Right lobe of liver (tissue), 6 donors: Measurements from ENCODE around the gene MFSD1. TPM values are rescaled to one million over a fixed set of nuclear protein-coding genes. Genes with fewer than 3 reads are reported as not detected.

ENCODE experiments used
- ATAC-seq, 4 donors: fragments of 200-7000 bp; cut with Tn5 transposase; one replicate each; pipeline ENCODE4 v1.9.1; 2020; ENCODE audit warnings: mild to moderate bottlenecking in 4 of 4, moderate library complexity in 4 of 4
- DNase-seq, 3 donors: peaks; one replicate each; pipeline ENCODE4 v3.0.0-alpha.2; 2020
- H3K27ac ChIP-seq, 3 donors: fragments of 200-600 bp; one replicate each; pipeline ENCODE4 v1.8.0; 2022
- H3K27me3 ChIP-seq, 2 donors: fragments of 200-600 bp; one replicate each; pipeline ENCODE4 v1.8.0; 2022
- H3K36me3 ChIP-seq, 4 donors: fragments of 200-600 bp; sonication (generic) in 1 of 4; one replicate each; pipeline versions ENCODE4 v1.5.1 to v1.8.0; 2017 to 2022; ENCODE audit warnings: control low read depth in 1 of 4
- H3K4me1 ChIP-seq, 4 donors: fragments of 200-600 bp; sonication (generic) in 1 of 4; one replicate each; pipeline versions ENCODE4 v1.5.1 to v1.8.0; 2017 to 2022; ENCODE audit warnings: control low read depth in 1 of 4
- H3K4me3 ChIP-seq, 3 donors: fragments of 200-600 bp; one replicate each; pipeline ENCODE4 v1.8.0; 2022
- H3K9me3 ChIP-seq, 4 donors: fragments of 200-600 bp; sonication (generic) in 1 of 4; one replicate each; pipeline versions ENCODE4 v1.5.1 to v1.8.0; 2017 to 2022; ENCODE audit warnings: control low read depth in 1 of 4
- CTCF ChIP-seq, 4 donors: fragments of 200-600 bp in 3 of 4; fragments of 450-650 bp in 1 of 4; IDR thresholded peaks; one replicate each; pipeline versions ENCODE4 v1.5.1 to v1.8.0; 2016 to 2022; ENCODE audit warnings: antibody characterized with exemption in 4 of 4, mild to moderate bottlenecking in 2 of 4
- POLR2A ChIP-seq: fragments of 450-650 bp; IDR thresholded peaks from one replicate; pipeline ENCODE4 v1.6.1; 2017; ENCODE audit warnings: antibody characterized with exemption, mild to moderate bottlenecking
- WGBS: methylation state at CpG from one replicate; pipeline ENCODE4 v1.1.6; 2018; ENCODE audit warnings: low coverage, low lambda C conversion rate; ENCODE audit not compliant: insufficient coverage; ENCODE audit errors: missing lambda C conversion rate; 5-methylcytosine and 5-hydroxymethylcytosine counted together
- intact Hi-C, 2 donors: fragments of 100-400 bp; cut with DNase I; formaldehyde crosslinking; loops; one replicate each; pipeline versions ENCODE4 v1.11.2 to v1.14.1; 2022
- total RNA-seq, 6 experiments: library from RNA; depleted of rRNA in 2 of 6; stranded (reverse); fragments of >200 nt in 2 of 6; fragmentation: NEBNext Ultra II Directional in 3 of 6; extraction: Animal tissue kit (Norgen Biotek cat#: 25700) in 3 of 6; gene quantifications; one replicate each; pipeline versions ENCODE4 v1.1.0 to v1.2.4, GENCODE V29; 2016 to 2023
- donor health status: DM: no; HTN: yes; CAD: no.
- donor health status: DM: no; HTN: no; CAD: no.
- donor health status: DM: no; HTN: no; CAD: no.
- donor health status: DM: no; HTN: yes; CAD: no.
- donor health status: DM: no; HTN: yes; CAD: no.

Gene MFSD1
- total RNA-seq, 6 experiments from 2014 or later, result 25.3 to 38.5 (median 35.3) TPM

GRCh38 chr3:158780766-158781165 is 21.1 kb upstream of the MFSD1 start:
- WGBS, result 55% methylated on average over 1 of the region's 1 CpG
- ATAC-seq, result no peak
- TF ChIP-seq CTCF (IDR thresholded peaks at IDR 0.05) (no peak), POLR2A (no peak)
- intact Hi-C loops, result loop anchor here in 1 of 2 donors (10.0 kb wide), 1 partner anchor 46 kb away; the partner anchor contains the start of gene RARRES1
- Histone ChIP-seq H3K9me3 (no peaks in the 10 kb centered on the region), H3K36me3 (no peaks in the 10 kb centered on the region), H3K27me3 (no peaks in the 10 kb centered on the region), H3K27ac (no peak overlapping the region), H3K4me3 (no peak overlapping the region), H3K4me1 (no peaks in the 10 kb centered on the region)
- no peak for DNase-seq

DNA sequence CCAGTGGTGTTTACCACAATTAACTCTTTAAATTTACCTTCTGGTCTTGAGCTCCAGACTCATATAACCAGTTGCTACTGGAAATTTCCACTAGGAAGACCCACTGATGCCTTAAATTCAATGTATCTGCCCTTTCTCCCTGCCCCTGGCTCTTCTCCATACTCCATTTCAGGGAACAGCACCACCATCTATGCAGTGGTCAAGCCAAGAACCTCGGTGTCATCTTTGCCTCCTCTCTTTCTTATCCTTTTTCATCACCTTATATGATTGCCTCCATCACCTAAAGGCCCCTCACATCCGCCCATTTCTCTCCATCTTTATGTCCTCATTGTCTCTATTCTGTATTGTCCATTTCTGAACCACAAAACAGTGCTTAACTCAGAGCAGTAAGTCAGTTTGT is 20.7 kb upstream of the MFSD1 start:
- no peak for TF ChIP-seq POLR2A
- no peak for TF ChIP-seq CTCF (IDR thresholded peaks at IDR 0.05)
- H3K4me3 ChIP-seq, result no peak overlapping the region
- no peaks in the 10 kb centered on the region for H3K9me3 ChIP-seq
- H3K27ac ChIP-seq, result no peak overlapping the region
- H3K27me3 ChIP-seq, result no peaks in the 10 kb centered on the region
- intact Hi-C loops, result loop anchor here in 1 of 2 donors (10.0 kb wide), 1 partner anchor 46 kb away; the partner anchor contains the start of gene RARRES1
- H3K36me3 ChIP-seq, result no peaks in the 10 kb centered on the region
- ATAC-seq, result no peak
- WGBS, result 79% methylated on average over 2 of the region's 2 CpGs
- DNase-seq, result no peak
- H3K4me1 ChIP-seq, result no peaks in the 10 kb centered on the region

DNA sequence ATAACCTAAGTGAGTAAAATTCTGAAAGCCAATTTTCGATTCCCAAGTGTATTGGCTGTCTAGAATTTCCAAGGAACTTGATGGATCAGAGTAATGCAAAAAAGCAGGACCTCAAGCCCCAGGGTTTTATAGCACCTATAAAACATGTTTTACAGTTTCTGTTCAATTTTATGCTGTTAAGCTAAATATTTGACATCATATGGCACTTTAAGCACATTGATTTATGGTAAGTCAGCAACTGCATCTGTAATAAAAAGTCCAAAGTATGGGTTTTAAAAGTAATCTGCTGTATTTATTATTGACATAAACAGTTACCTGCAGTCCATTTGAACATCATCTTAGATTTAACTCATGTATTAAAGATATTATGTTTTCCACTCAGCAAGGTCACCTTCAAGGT is 20.0 kb upstream of the MFSD1 start:
- Histone ChIP-seq H3K4me1 (no peaks in the 10 kb centered on the region), H3K36me3 (no peaks in the 10 kb centered on the region), H3K9me3 (no peaks in the 10 kb centered on the region), H3K27ac (no peak overlapping the region), H3K27me3 (no peaks in the 10 kb centered on the region), H3K4me3 (no peak overlapping the region)
- intact Hi-C loops, result loop anchor here in 1 of 2 donors (10.0 kb wide), 1 partner anchor 47 kb away; the partner anchor contains the start of gene RARRES1
- ATAC-seq (no peak), DNase-seq (no peak)
- TF ChIP-seq CTCF (IDR thresholded peaks at IDR 0.05), result no peak
- no peak for TF ChIP-seq POLR2A
- 70% methylated on average over 1 of the region's 1 CpG for WGBS

DNA sequence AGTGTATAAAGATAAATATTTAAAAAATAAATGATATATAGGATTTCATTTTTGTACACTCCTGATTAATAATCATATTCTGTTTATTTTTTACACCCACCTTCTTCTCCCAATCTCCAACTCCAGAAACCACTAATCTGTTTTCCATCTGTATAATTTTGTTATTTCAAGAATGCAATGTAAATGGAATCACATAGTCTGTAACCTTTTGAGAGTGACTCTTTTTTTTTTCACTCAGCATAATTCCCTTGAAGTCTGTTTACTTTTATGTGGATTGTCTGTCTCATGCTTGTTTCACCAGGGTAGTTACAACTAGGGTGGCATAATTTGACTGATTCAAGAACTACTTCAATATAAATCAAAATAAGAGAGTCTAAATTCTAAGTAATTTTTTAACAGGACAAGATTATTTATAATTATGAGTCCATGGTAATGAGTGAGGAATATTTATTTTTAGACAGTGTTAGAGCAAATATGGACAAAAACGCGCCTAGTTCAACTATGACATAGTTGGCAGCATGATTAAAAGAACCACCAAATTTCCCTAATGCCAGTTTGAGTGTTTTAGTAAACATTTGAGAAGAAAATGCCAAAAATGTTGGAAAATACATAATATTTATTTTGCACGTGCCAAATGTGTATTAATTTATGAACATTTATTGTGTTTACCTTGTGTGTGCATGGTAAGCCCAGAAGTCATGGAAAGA is 19.4 kb upstream of the MFSD1 start:
- H3K9me3 ChIP-seq, result no peaks in the 10 kb centered on the region
- no peak overlapping the region for H3K4me3 ChIP-seq
- TF ChIP-seq POLR2A (no peak), CTCF (IDR thresholded peaks at IDR 0.05) (no peak)
- no peak for DNase-seq
- H3K27ac ChIP-seq, result no peak overlapping the region
- WGBS, result 66% methylated on average over 3 of the region's 3 CpGs
- H3K27me3 ChIP-seq, result no peaks in the 10 kb centered on the region
- H3K36me3 ChIP-seq, result no peaks in the 10 kb centered on the region
- intact Hi-C loops, result loop anchor here in 1 of 2 donors (10.0 kb wide), 1 partner anchor 48 kb away; the partner anchor contains the start of gene RARRES1
- no peaks in the 10 kb centered on the region for H3K4me1 ChIP-seq
- no peak for ATAC-seq
